MG63 (cell line): ENCODE data around the gene HSPA1L. TPM values are rescaled to one million over a fixed set of nuclear protein-coding genes. Genes with fewer than 3 reads are reported as not detected.
A peak's percentile ranks its signal among the peaks of the same experiment; 100 is the strongest.
"Not testable (repeated sequence)": the region's sequence is repeated elsewhere in the genome, so short reads cannot be mapped to it uniquely, and the experiment has no call there.

Experiments used
- DNase-seq: peaks from one replicate; pipeline ENCODE4 v3.0.0-alpha.2; 2020
- H3K27me3 ChIP-seq: fragments of 250-450 bp; sonication (Bioruptor Pico); 2 replicates; pipeline ENCODE4 v1.5.1; 2020; ENCODE audit warnings: mild to moderate bottlenecking, moderate library complexity
- H3K36me3 ChIP-seq: fragments of 250-450 bp; sonication (Bioruptor Pico); 2 replicates; pipeline ENCODE4 v1.5.1; 2020; ENCODE audit warnings: mild to moderate bottlenecking, moderate library complexity
- H3K4me3 ChIP-seq: fragments of 250-450 bp; sonication (Bioruptor Pico); 2 replicates; pipeline ENCODE4 v1.5.1; 2020; ENCODE audit warnings: mild to moderate bottlenecking, moderate library complexity
- H3K9me3 ChIP-seq: fragments of 250-450 bp; sonication (Bioruptor Pico); 2 replicates; pipeline ENCODE4 v1.5.1; 2020; ENCODE audit warnings: mild to moderate bottlenecking, moderate library complexity
- total RNA-seq: library from RNA; depleted of rRNA; stranded (reverse); fragments of >200 nt; shearing (Covaris generic); gene quantifications from 2 replicates; pipeline ENCODE4 v1.2.3, GENCODE V29; 2014; ENCODE audit warnings: low replicate concordance

The HSPA1L gene
- total RNA-seq, 1 experiment from 2014 or later = 0.33 TPM

GRCh38 chr6:31823592-31824196 lies 8.6 kb upstream of the HSPA1L start:
- H3K27me3 ChIP-seq, H3K36me3 ChIP-seq, H3K4me3 ChIP-seq, DNase-seq, H3K9me3 ChIP-seq: not testable (repeated sequence)

DNA sequence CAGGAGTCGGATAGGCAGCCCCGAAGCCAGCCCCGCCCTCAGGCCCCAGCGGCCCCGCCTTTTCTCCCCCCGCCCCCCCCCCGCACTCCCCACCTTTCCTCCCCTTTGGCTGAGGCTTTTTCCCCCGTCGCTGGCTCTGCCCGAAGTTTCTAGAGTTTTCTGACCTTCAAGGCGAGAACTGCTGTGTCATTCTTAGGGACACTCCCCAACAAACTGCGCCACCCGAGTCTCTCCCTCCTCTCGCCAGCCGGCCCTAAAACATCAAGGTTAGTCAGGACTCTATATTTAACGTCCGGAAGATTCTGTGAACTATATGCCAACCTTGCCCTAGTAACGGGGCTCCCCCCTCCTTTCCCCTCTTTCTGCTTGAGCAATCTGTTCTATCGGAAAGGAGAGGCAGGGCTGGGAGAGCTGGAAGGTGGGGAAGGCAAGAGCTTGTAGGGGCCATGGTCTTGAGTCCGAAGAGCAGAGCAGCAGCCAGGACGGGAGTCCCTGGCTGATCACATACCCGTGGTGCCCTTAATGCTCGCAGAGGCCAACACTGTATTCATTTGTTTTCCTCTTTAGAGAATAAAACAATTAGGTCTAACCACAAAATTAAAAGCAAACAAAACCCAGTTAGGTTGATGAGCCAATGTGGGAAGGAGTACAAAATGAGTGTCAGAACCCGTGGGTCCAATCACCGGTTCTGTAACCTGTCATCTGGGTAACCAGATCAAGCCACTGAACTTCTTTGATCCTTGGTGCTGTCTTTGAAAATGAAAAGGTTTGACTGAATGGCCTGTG lies 7.1 kb upstream of the HSPA1L start:
- no peaks in the 10 kb centered on the region for H3K9me3 ChIP-seq
- peak overlapping the region; percentile 57 for H3K4me3 ChIP-seq
- DNase-seq = peak; percentile 79
- no peaks in the 10 kb centered on the region for H3K27me3 ChIP-seq
- no peaks in the 10 kb centered on the region; the same call in 1 of the 2 replicates for H3K36me3 ChIP-seq

- H3K4me3 ChIP-seq = peak overlapping the region; percentile 57
- no peaks in the 10 kb centered on the region; the same call in 1 of the 2 replicates for H3K36me3 ChIP-seq
- no peaks in the 10 kb centered on the region for H3K9me3 ChIP-seq
- peak; percentile 56 for DNase-seq
- no peaks in the 10 kb centered on the region for H3K27me3 ChIP-seq
Observed at GRCh38 chr6:31821301-31822035, 6.4 kb upstream of the HSPA1L start.

DNA sequence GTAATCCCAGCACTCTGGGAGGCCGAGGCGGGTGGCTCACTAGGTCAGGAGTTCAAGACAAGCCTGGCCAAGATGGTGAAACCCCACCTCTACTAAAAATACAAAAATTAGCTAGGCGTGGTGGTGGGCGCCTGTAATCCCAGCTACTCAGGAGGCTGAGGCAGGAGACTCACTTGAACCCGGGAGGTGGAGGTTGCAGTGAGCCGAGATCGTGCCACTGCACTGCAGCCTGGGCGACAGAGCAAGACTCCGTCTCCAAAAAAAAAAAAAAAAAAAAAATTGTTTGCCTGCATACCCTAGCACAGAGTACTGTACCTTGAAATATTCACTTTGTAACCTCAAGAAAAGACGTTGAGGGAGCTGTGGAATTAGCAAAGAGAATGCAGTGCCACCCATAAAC lies 5.3 kb upstream of the HSPA1L start:
- H3K36me3 ChIP-seq, H3K4me3 ChIP-seq, H3K27me3 ChIP-seq, H3K9me3 ChIP-seq, DNase-seq: not testable (repeated sequence)

DNA sequence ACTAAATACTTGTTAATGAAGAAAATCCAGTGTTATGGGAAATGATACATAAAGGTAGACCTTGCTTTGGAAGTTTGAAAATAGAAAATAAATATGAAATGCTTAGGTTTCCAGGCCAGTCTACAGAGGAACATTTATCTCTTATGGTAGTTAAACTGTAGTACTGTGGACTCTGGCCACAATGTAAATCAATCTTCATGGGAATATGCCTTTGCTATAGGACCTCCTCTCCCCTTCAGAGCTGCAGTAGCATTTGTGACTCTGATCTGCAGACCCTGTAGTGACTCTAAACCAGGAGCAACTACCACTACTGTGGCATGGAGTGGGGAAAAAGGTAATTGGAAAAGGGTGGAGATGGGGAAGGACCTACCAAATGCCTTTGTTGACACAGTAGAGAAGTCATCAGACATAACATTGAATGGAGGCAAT lies 4.8 kb upstream of the HSPA1L start:
- Histone ChIP-seq H3K36me3 (no peaks in the 10 kb centered on the region; the same call in 1 of the 2 replicates), H3K27me3 (no peaks in the 10 kb centered on the region), H3K4me3 (no peak overlapping the region), H3K9me3 (no peaks in the 10 kb centered on the region)
- DNase-seq = no peak

GRCh38 chr6:31817929-31818511 lies 2.9 kb upstream of the HSPA1L start:
- H3K4me3 ChIP-seq = peak overlapping the region; percentile 54
- not testable (repeated sequence) for H3K36me3 ChIP-seq, H3K27me3 ChIP-seq, DNase-seq, H3K9me3 ChIP-seq

DNA sequence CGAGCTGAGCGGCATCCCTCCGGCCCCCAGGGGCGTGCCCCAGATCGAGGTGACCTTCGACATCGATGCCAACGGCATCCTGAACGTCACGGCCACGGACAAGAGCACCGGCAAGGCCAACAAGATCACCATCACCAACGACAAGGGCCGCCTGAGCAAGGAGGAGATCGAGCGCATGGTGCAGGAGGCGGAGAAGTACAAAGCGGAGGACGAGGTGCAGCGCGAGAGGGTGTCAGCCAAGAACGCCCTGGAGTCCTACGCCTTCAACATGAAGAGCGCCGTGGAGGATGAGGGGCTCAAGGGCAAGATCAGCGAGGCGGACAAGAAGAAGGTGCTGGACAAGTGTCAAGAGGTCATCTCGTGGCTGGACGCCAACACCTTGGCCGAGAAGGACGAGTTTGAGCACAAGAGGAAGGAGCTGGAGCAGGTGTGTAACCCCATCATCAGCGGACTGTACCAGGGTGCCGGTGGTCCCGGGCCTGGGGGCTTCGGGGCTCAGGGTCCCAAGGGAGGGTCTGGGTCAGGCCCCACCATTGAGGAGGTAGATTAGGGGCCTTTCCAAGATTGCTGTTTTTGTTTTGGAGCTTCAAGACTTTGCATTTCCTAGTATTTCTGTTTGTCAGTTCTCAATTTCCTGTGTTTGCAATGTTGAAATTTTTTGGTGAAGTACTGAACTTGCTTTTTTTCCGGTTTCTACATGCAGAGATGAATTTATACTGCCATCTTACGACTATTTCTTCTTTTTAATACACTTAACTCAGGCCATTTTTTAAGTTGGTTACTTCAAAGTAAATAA lies 2.2 kb upstream of the HSPA1L start:
- not testable (repeated sequence) for H3K27me3 ChIP-seq, H3K9me3 ChIP-seq, H3K36me3 ChIP-seq, DNase-seq
- peak overlapping the region; percentile 54 for H3K4me3 ChIP-seq

GRCh38 chr6:31814677-31815024 lies 432 bp downstream of the HSPA1L start:
- H3K27me3 ChIP-seq = no peaks in the 10 kb centered on the region
- H3K36me3 ChIP-seq = no peaks in the 10 kb centered on the region; the same call in 1 of the 2 replicates
- H3K9me3 ChIP-seq = no peaks in the 10 kb centered on the region
- peak; percentile 96 for DNase-seq
- H3K4me3 ChIP-seq = peak overlapping the region; percentile 66

GRCh38 chr6:31813465-31813849 lies 1.6 kb downstream of the HSPA1L start:
- no peak for DNase-seq
- Histone ChIP-seq H3K36me3 (no peaks in the 10 kb centered on the region), H3K9me3 (no peaks in the 10 kb centered on the region), H3K4me3 (peak overlapping the region; percentile 37), H3K27me3 (no peaks in the 10 kb centered on the region)

GRCh38 chr6:31811645-31812044 lies 3.4 kb downstream of the HSPA1L start:
- no peak overlapping the region for H3K4me3 ChIP-seq
- H3K27me3 ChIP-seq = no peaks in the 10 kb centered on the region
- H3K36me3 ChIP-seq = no peaks in the 10 kb centered on the region
- no peaks in the 10 kb centered on the region for H3K9me3 ChIP-seq
- DNase-seq = no peak

- not testable (repeated sequence) for H3K9me3 ChIP-seq, H3K36me3 ChIP-seq, DNase-seq
Observed at GRCh38 chr6:31808599-31808998, 6.5 kb downstream of the HSPA1L start.

GRCh38 chr6:31806470-31807272 lies 8.4 kb downstream of the HSPA1L start, which contains the start of gene LSM2:
LSM2 (minus strand) TSS chr6:31806966; CDS start chr6:31806757, 209 bp downstream.
- Histone ChIP-seq H3K4me3 (peak within 1 kb of the TSS; percentile 79), H3K9me3 (no peaks in the 10 kb centered on the region), H3K27me3 (no peaks in the 10 kb centered on the region), H3K36me3 (no peaks in the 10 kb centered on the region)
- DNase-seq = peak; percentile 92

More at GRCh38 chr6:31808599-31808998, 6.5 kb downstream of the HSPA1L start:
- not testable (repeated sequence) for H3K4me3 ChIP-seq, H3K27me3 ChIP-seq

DNA sequence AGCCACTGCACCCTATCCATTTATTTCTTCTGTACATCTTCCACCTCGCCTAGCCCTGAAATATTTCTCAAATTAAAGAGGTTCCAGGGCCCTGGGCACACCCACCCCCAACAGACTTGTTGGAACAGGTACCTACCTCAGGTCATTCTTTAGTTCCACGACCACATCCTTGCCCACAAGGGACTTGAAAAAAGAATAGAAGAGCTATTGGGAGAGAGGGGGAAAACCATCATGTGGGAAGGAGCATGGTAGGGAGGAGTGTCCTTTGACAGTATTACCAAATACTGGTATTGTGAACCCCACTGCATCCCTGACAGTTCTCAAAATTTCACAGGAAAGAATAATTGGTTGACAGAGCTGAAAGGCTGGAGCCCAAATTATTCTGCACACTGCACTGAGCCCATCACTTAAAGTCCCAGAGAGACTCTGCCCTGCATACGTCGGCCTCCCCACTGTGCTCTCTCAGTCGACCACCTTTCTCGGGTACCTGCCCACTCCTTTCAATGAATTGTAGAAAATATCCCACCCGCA lies 9.1 kb downstream of the HSPA1L start:
- no peaks in the 10 kb centered on the region for H3K27me3 ChIP-seq
- no peaks in the 10 kb centered on the region for H3K36me3 ChIP-seq
- H3K4me3 ChIP-seq = peak overlapping the region; percentile 79
- DNase-seq = no peak
- H3K9me3 ChIP-seq = no peaks in the 10 kb centered on the region

- not testable (repeated sequence) for H3K9me3 ChIP-seq, H3K36me3 ChIP-seq, DNase-seq, H3K27me3 ChIP-seq, H3K4me3 ChIP-seq
Observed at GRCh38 chr6:31801031-31801927, 13.8 kb downstream of the HSPA1L start.
